Ascending aorta (tissue), 2 donors: ENCODE data around the gene SELENOP. TPM values are rescaled to one million over a fixed set of nuclear protein-coding genes. Genes with fewer than 3 reads are reported as not detected.

Experiments used
- DNase-seq, 2 donors: peaks; one replicate each; pipeline ENCODE4 v3.0.0-alpha.2; 2019; ENCODE audit warnings: low spot score in 2 of 2
- H3K27ac ChIP-seq, 2 donors: fragments of 200-600 bp; sonication (generic); one replicate each; pipeline ENCODE4 v1.5.1; 2016 to 2017; ENCODE audit warnings: mild to moderate bottlenecking in 1 of 2
- H3K27me3 ChIP-seq: fragments of 200-600 bp; sonication (generic); one replicate; pipeline ENCODE4 v1.5.1; 2017
- H3K36me3 ChIP-seq, 2 donors: fragments of 200-600 bp; sonication (generic); one replicate each; pipeline ENCODE4 v1.5.1; 2016
- H3K4me1 ChIP-seq, 2 donors: fragments of 200-600 bp; sonication (generic); one replicate each; pipeline ENCODE4 v1.5.1; 2016 to 2017; ENCODE audit warnings: mild to moderate bottlenecking in 1 of 2
- H3K4me3 ChIP-seq, 2 donors: fragments of 200-600 bp; sonication (generic); one replicate each; pipeline ENCODE4 v1.5.1; 2016 to 2017; ENCODE audit warnings: mild to moderate bottlenecking in 1 of 2
- H3K9me3 ChIP-seq, 2 donors: fragments of 200-600 bp; sonication (generic); one replicate each; pipeline ENCODE4 v1.5.1; 2016
- intact Hi-C: fragments of 100-400 bp; cut with DNase I; formaldehyde crosslinking; loops from one replicate; pipeline ENCODE4 v1.15.1; 2023
- total RNA-seq: library from RNA; depleted of rRNA; stranded (reverse); fragments of >200 nt; gene quantifications from one replicate; pipeline ENCODE4 v1.1.0, GENCODE V29; 2016
- TF ChIP-seq, protein P1 (sequence below), 3 experiments: fragments of 200-600 bp in 2 of 3; fragments of 450-650 bp in 1 of 3; sonication (generic) in 2 of 3; IDR thresholded peaks; one replicate each; pipeline ENCODE4 v1.5.1; 2016 to 2019; ENCODE audit warnings: antibody characterized with exemption in 3 of 3, mild to moderate bottlenecking in 1 of 3, moderate library complexity in 1 of 3

Gene SELENOP
- total RNA-seq, 1 donor from 2014 or later = 119 TPM

DNA sequence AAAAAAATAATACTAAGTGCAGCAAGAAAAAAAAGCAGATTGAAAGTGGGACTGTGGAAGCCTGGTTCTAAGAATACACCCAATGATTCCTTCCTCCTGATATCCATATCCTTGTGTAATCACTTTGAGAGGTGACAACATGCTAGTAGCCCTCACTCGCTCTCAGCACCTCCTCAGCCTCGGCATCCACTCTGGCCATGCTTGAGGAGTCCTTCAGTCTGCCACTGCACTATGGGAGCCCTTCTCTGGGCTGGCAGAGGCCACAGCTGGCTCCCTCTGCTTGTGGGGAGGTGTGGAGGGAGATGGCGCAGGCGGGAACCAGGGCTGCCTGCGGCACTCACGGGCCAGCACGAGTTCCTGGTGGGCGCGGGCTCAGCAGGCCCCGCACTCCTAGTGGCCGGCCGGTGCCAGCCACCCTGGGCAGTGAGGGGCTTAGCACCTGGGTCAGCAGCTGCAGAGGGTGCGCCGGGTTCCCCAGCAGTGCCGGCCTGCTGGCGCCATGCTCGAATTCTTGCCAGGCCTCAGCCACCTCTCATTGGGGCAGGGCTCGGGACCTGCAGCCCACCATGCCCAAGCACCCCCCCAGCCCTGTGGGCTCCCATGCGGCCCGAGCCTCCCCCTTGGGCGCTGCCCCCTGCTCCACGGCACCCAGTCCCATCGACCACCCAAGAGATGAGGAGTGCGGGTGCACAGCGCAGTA, 24.5 kb upstream of the SELENOP start:
- Histone ChIP-seq H3K27me3 (no peaks in the 10 kb centered on the region), H3K4me3 (no peak overlapping the region), H3K9me3 (no peaks in the 10 kb centered on the region), H3K36me3 (no peaks in the 10 kb centered on the region), H3K4me1 (peaks cover 3 to 4% of the 10 kb centered on the region in 2 donors), H3K27ac (no peak overlapping the region)
- TF ChIP-seq, protein P1, sequence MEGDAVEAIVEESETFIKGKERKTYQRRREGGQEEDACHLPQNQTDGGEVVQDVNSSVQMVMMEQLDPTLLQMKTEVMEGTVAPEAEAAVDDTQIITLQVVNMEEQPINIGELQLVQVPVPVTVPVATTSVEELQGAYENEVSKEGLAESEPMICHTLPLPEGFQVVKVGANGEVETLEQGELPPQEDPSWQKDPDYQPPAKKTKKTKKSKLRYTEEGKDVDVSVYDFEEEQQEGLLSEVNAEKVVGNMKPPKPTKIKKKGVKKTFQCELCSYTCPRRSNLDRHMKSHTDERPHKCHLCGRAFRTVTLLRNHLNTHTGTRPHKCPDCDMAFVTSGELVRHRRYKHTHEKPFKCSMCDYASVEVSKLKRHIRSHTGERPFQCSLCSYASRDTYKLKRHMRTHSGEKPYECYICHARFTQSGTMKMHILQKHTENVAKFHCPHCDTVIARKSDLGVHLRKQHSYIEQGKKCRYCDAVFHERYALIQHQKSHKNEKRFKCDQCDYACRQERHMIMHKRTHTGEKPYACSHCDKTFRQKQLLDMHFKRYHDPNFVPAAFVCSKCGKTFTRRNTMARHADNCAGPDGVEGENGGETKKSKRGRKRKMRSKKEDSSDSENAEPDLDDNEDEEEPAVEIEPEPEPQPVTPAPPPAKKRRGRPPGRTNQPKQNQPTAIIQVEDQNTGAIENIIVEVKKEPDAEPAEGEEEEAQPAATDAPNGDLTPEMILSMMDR (IDR thresholded peaks at IDR 0.05) = no peak
- intact Hi-C loops = no loop called here
- DNase-seq = no peak

DNA sequence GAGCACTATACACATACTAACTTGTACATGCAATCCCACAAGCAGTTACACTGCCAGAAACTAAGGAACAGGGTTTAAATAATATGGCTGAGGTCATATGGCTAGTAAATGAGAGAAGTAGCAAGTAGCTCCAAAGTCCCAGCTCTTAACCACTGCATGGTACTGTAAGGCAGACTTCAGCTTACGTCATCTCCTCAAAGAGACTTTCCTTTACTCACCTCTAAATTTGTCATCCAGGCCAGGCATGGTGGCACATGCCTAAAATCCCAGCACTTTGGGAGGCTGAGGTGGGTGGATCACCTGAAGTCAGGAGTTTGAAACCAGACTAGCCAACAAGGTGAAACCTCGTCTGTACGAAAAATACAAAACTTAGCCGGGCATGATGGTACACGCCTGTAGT, 20.4 kb upstream of the SELENOP start:
- Histone ChIP-seq H3K27ac (no peak overlapping the region), H3K9me3 (no peaks in the 10 kb centered on the region), H3K4me1 (no peaks in the 10 kb centered on the region), H3K36me3 (no peaks in the 10 kb centered on the region), H3K4me3 (no peak overlapping the region), H3K27me3 (no peaks in the 10 kb centered on the region)
- intact Hi-C loops = no loop called here
- TF ChIP-seq, protein P1 (IDR thresholded peaks at IDR 0.05) = no peak
- DNase-seq = no peak

DNA sequence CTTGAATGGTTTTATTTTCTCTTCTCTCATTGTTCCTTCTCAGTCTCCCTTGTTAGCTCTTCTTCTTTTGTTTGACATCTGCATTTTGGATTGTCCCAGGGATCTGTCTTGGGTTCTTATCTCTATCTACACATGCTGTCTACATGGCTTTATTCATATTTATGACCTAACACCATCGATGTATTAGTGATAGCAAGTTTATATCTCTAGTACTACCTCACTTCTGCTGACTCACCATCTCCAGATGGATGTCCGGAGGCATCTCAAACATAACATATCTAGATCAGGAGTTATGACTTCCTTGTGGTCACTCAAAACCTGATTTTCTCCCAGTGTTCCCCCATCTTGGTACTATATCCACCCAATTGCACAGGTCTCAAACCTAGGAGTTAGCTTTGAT, 19.2 kb upstream of the SELENOP start:
- no peak overlapping the region for H3K27ac ChIP-seq
- TF ChIP-seq, protein P1 (IDR thresholded peaks at IDR 0.05) = no peak
- no peaks in the 10 kb centered on the region for H3K36me3 ChIP-seq
- intact Hi-C loops = no loop called here
- no peaks in the 10 kb centered on the region for H3K4me1 ChIP-seq
- H3K27me3 ChIP-seq = no peaks in the 10 kb centered on the region
- no peak for DNase-seq
- no peak overlapping the region for H3K4me3 ChIP-seq
- H3K9me3 ChIP-seq = no peaks in the 10 kb centered on the region

DNA sequence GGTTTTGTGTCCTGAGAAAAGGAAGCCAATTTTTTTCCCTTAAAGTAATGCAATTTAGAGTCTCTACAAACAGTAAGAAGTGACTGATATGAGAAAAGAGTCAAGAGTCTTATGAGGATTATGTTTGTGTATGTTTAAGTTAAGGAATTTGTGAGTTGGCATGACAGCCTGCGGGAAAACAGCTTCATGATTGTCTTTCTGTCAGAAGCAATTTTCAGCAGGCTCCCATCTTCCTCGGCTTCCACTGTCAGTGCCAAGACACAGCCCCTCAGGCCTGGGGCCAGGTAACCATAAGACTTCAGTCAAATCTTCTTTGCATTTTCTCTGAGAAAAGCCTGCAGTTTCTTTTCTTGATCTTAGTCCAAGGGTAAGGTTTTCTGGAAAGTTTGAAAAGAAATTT, 17.0 kb upstream of the SELENOP start:
- H3K4me3 ChIP-seq = no peak overlapping the region
- TF ChIP-seq, protein P1 (IDR thresholded peaks at IDR 0.05) = no peak
- intact Hi-C loops = no loop called here
- no peak for DNase-seq
- H3K4me1 ChIP-seq = no peaks in the 10 kb centered on the region
- no peak overlapping the region for H3K27ac ChIP-seq
- H3K27me3 ChIP-seq = no peaks in the 10 kb centered on the region
- H3K9me3 ChIP-seq = no peaks in the 10 kb centered on the region
- H3K36me3 ChIP-seq = no peaks in the 10 kb centered on the region

DNA sequence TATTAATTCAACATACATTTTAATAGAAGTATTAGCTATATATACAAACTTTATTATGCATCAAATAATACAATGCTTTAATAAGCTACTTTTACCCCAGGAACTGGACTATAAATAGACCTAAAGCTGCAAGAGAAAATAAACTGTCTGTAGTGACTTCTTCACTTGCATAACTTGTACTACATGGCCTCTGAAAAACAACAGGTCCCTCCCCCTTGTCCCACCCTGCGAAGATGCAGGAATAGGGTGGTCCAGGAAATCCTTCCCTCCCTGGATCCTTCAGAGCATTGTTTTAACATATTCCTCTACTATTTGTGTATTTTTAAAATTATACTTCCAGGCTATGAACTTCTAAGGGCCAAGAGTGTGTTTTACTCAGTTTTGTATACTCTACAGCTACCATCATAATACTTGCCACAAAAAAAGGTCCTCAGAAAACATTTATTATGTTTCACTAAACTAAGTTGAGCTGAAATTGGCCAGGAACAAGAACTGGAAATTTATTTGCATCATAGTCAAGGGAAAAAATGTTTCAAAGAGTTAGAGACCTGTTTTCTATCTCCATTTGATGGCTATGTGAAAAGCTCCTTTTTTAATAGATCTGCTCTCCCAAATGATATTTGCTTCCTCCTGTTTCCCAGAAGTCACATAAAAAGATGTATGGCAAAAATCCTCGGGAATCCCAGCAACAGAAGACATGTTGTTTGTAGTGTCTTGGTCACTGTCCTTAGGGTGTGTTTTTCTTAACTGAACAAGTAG, 15.2 kb upstream of the SELENOP start:
- H3K36me3 ChIP-seq = no peaks in the 10 kb centered on the region
- TF ChIP-seq, protein P1 (IDR thresholded peaks at IDR 0.05) = no peak
- no peaks in the 10 kb centered on the region for H3K27me3 ChIP-seq
- no peak overlapping the region for H3K27ac ChIP-seq
- no peak overlapping the region for H3K4me3 ChIP-seq
- no peaks in the 10 kb centered on the region for H3K9me3 ChIP-seq
- intact Hi-C loops = no loop called here
- H3K4me1 ChIP-seq = no peaks in the 10 kb centered on the region
- no peak for DNase-seq
